Smooth muscle cell (in vitro differentiated cells): ENCODE data around the gene USP54. TPM values are rescaled to one million over a fixed set of nuclear protein-coding genes. Genes with fewer than 3 reads are reported as not detected.

Experiments
- DNase-seq: peaks from one replicate; lab custom pipeline; 2025; ENCODE audit not compliant: unreplicated experiment; lab: John Stamatoyannopoulos, UW
- H2AFZ ChIP-seq: fragments of 200-600 bp; sonication (generic); 2 replicates; pipeline ENCODE4 v1.6.0; 2016; ENCODE audit warnings: antibody characterized with exemption, low read depth, mild to moderate bottlenecking
- H3F3A ChIP-seq: fragments of 200-600 bp; sonication (generic); 2 replicates; pipeline ENCODE4 v1.6.0; 2017; ENCODE audit warnings: antibody characterized with exemption, low read depth
- H3K27ac ChIP-seq: fragments of 200-600 bp; sonication (generic); 2 replicates; pipeline ENCODE4 v1.5.1; 2016; ENCODE audit warnings: low read depth, mild to moderate bottlenecking
- H3K27me3 ChIP-seq: fragments of 200-600 bp; sonication (generic); 2 replicates; pipeline ENCODE4 v1.6.1; 2016; ENCODE audit warnings: low read depth, mild to moderate bottlenecking
- H3K36me3 ChIP-seq: fragments of 200-600 bp; sonication (generic); 2 replicates; pipeline ENCODE4 v1.5.1; 2016; ENCODE audit warnings: low read depth
- H3K4me1 ChIP-seq: fragments of 200-600 bp; sonication (generic); 2 replicates; pipeline ENCODE4 v1.5.1; 2016; ENCODE audit warnings: low read depth
- H3K4me2 ChIP-seq: fragments of 200-600 bp; sonication (generic); 2 replicates; pipeline ENCODE4 v1.6.0; 2016; ENCODE audit warnings: mild to moderate bottlenecking
- H3K4me3 ChIP-seq: fragments of 200-600 bp; sonication (generic); 2 replicates; pipeline ENCODE4 v1.5.1; 2016; ENCODE audit warnings: mild to moderate bottlenecking
- H3K79me2 ChIP-seq: fragments of 200-600 bp; sonication (generic); 2 replicates; pipeline ENCODE4 v1.6.0; 2016; ENCODE audit warnings: low read depth, mild to moderate bottlenecking
- H3K9ac ChIP-seq: fragments of 200-600 bp; sonication (generic); 2 replicates; pipeline ENCODE4 v1.6.0; 2016; ENCODE audit warnings: low read depth
- H3K9me3 ChIP-seq: fragments of 200-600 bp; sonication (generic); replicated peaks from 2 replicates; pipeline ENCODE4 v1.5.1; 2016; ENCODE audit warnings: low read depth
- H4K20me1 ChIP-seq: fragments of 200-600 bp; sonication (generic); 2 replicates; pipeline ENCODE4 v1.6.0; 2016; ENCODE audit warnings: low read depth
- CTCF ChIP-seq: fragments of 200-600 bp; sonication (generic); IDR thresholded peaks from 2 replicates; pipeline ENCODE4 v1.5.1; 2017; ENCODE audit warnings: borderline replicate concordance, mild to moderate bottlenecking, antibody characterized with exemption; ENCODE audit not compliant: insufficient read depth, poor library complexity, severe bottlenecking
- WGBS: methylation state at CpG from one replicate; pipeline ENCODE4 v1.1.7; 2016; ENCODE audit warnings: low lambda C conversion rate; 5-methylcytosine and 5-hydroxymethylcytosine counted together
- polyA plus RNA-seq: library from polyadenylated mRNA; unstranded; fragments of >200 nt; fragmentation: Nextera tagmentation; extraction: Ambion mirVana; gene quantifications from 2 replicates; pipeline ENCODE4 v1.2.1, GENCODE V29; 2016
- total RNA-seq: library from RNA; depleted of rRNA; stranded (reverse); fragments of >200 nt; gene quantifications from 2 replicates; pipeline ENCODE4 v1.2.3, GENCODE V29; 2014

USP54 gene
- total and polyA plus RNA-seq, 2 experiments from 2014 or later = 3.1 to 8.2 TPM

- peak overlapping the region; percentile 27 for H3K27ac ChIP-seq
- no peaks in the 10 kb centered on the region for H3K79me2 ChIP-seq
- no peaks in the 10 kb centered on the region for H3K4me1 ChIP-seq
- 98% methylated on average over 1 of the region's 1 CpG for WGBS
- no peak for TF ChIP-seq CTCF
- no peak overlapping the region for H3K9ac ChIP-seq
- H3K9me3 ChIP-seq = no peaks in the 10 kb centered on the region
- H3K36me3 ChIP-seq = no peaks in the 10 kb centered on the region
- no peak overlapping the region for H2AFZ ChIP-seq
- H3K27me3 ChIP-seq = no peaks in the 10 kb centered on the region
- no peak overlapping the region for H3K4me3 ChIP-seq
- H3F3A ChIP-seq = no peaks in the 10 kb centered on the region
- no peaks in the 10 kb centered on the region for H4K20me1 ChIP-seq
- no peak overlapping the region for H3K4me2 ChIP-seq
- DNase-seq = no peak
These were observed 84.7 kb downstream of the USP54 start for GRCh38 chr10:73506491-73506890.

GRCh38 chr10:73506074-73506473 is 85.1 kb downstream of the USP54 start:
- Histone ChIP-seq H3K27ac (peak overlapping the region; percentile 27), H3K79me2 (no peaks in the 10 kb centered on the region)
- TF ChIP-seq CTCF = no peak

GRCh38 chr10:73503037-73503436 is 88.1 kb downstream of the USP54 start:
- TF ChIP-seq CTCF = no peak
- Histone ChIP-seq H3F3A (no peaks in the 10 kb centered on the region), H3K36me3 (no peaks in the 10 kb centered on the region), H3K79me2 (no peaks in the 10 kb centered on the region), H3K27me3 (no peaks in the 10 kb centered on the region), H3K4me3 (no peak overlapping the region), H3K9me3 (no peaks in the 10 kb centered on the region), H3K27ac (no peak overlapping the region), H2AFZ (no peak overlapping the region), H3K9ac (no peak overlapping the region), H3K4me2 (no peak overlapping the region), H4K20me1 (no peaks in the 10 kb centered on the region), H3K4me1 (no peaks in the 10 kb centered on the region)
- WGBS = 94% methylated on average over 1 of the region's 1 CpG
- no peak for DNase-seq

More at GRCh38 chr10:73506074-73506473, 85.1 kb downstream of the USP54 start:
- Histone ChIP-seq H3K4me3 (no peak overlapping the region), H3K9ac (no peak overlapping the region), H2AFZ (no peak overlapping the region), H3K36me3 (no peaks in the 10 kb centered on the region), H3K27me3 (no peaks in the 10 kb centered on the region), H3F3A (no peaks in the 10 kb centered on the region), H3K4me1 (no peaks in the 10 kb centered on the region), H4K20me1 (no peaks in the 10 kb centered on the region), H3K4me2 (no peak overlapping the region), H3K9me3 (no peaks in the 10 kb centered on the region)
- no peak for DNase-seq

- no peak for DNase-seq
- no peaks in the 10 kb centered on the region for H3K79me2 ChIP-seq
- H3K9me3 ChIP-seq = no peaks in the 10 kb centered on the region
- no peak overlapping the region for H2AFZ ChIP-seq
- H4K20me1 ChIP-seq = no peaks in the 10 kb centered on the region
- H3K27ac ChIP-seq = no peak overlapping the region
- H3K4me3 ChIP-seq = no peak overlapping the region
- no peaks in the 10 kb centered on the region for H3K36me3 ChIP-seq
- H3K27me3 ChIP-seq = no peaks in the 10 kb centered on the region
- no peak overlapping the region for H3K4me2 ChIP-seq
- TF ChIP-seq CTCF = no peak
- no peaks in the 10 kb centered on the region for H3K4me1 ChIP-seq
- H3F3A ChIP-seq = no peaks in the 10 kb centered on the region
- no peak overlapping the region for H3K9ac ChIP-seq
These were observed 89.5 kb downstream of the USP54 start for GRCh38 chr10:73501651-73502050.
